Motor neuron (in vitro differentiated cells): ENCODE data around the gene NLRC5. TPM values are rescaled to one million over a fixed set of nuclear protein-coding genes. Genes with fewer than 3 reads are reported as not detected.
"Not testable (repeated sequence)": the region's sequence is repeated elsewhere in the genome, so short reads cannot be mapped to it uniquely, and the experiment has no call there.

Experiments used
- ATAC-seq, 8 experiments: fragments of 200-7000 bp; cut with Tn5 transposase; replicated peaks in 6 of 8; 2 replicates each; pipeline ENCODE4 v1.8.0; 2021; ENCODE audit warnings: mild to moderate bottlenecking in 8 of 8, moderate library complexity in 8 of 8
- H3K27ac ChIP-seq, 2 donors: fragments of 250-450 bp; sonication (Bioruptor Pico); 2 replicates each; pipeline ENCODE4 v1.9.0; 2021; ENCODE audit warnings: antibody characterized with exemption in 2 of 2, mild to moderate bottlenecking in 2 of 2, moderate library complexity in 1 of 2
- H3K4me1 ChIP-seq, 2 donors: fragments of 250-450 bp; sonication (Bioruptor Pico); replicated peaks in 1 of 2; 2 replicates each; pipeline ENCODE4 v1.6.1; 2021; ENCODE audit warnings: antibody characterized with exemption in 2 of 2, mild to moderate bottlenecking in 2 of 2, moderate library complexity in 1 of 2
- H3K4me3 ChIP-seq, 5 donors: fragments of 250-450 bp; sonication (Bioruptor Pico); 2 replicates each; pipeline ENCODE4 v1.9.0; 2021; ENCODE audit warnings: antibody characterized with exemption in 5 of 5, mild to moderate bottlenecking in 5 of 5, moderate library complexity in 4 of 5
- WGBS, 10 experiments: fragments of 450-650 bp; shearing (Covaris generic); methylation state at CpG; one replicate each; pipeline ENCODE4 v1.0.0; 2022; 5-methylcytosine and 5-hydroxymethylcytosine counted together
- in situ Hi-C, 9 experiments: fragments of 400-800 bp; cut with MboI; loops; one replicate each; pipeline ENCODE4 v1.15.0; 2021; ENCODE audit warnings: low sequenced_read_pairs in 9 of 9, low pct_unique_long_range_greater_than_20kb in 2 of 9; ENCODE audit not compliant: unreplicated experiment in 9 of 9
- total RNA-seq, 8 experiments: library from RNA; unstranded; fragments of 300-600 nt; gene quantifications; 2 replicates each; pipeline versions ENCODE4 v1.2.3 to v1.2.4, GENCODE V29; 2022

NLRC5 gene
- total RNA-seq, 8 experiments from 2014 or later = 0.16 to 38.8 (median 3.4) TPM

GRCh38 chr16:56989988-56990387, 631 bp downstream of the NLRC5 start:
- Histone ChIP-seq H3K4me1 (peaks cover 0 to 3% of the 10 kb centered on the region in 2 donors), H3K27ac (no peak overlapping the region), H3K4me3 (peak overlapping the region in 4 of 5 donors; percentile 39 to 53 (median 48))
- no peak for ATAC-seq
- in situ Hi-C loops = no loop called here
- 0 to 67% (median 20%) methylated on average over 1 to 7 of the region's 7 CpGs; no CpG with 5 or more reads in 2 of the 10 experiments for WGBS, 10 experiments

- Histone ChIP-seq H3K27ac (no peak overlapping the region), H3K4me1 (peaks cover 0 to 3% of the 10 kb centered on the region in 2 donors), H3K4me3 (no peak overlapping the region)
- in situ Hi-C loops = no loop called here
- 20 to 100% (median 86%) methylated on average over 2 to 13 of the region's 16 CpGs for WGBS, 10 experiments
- no peak for ATAC-seq
Observed at GRCh38 chr16:56990407-56991286, 1.3 kb downstream of the NLRC5 start.

GRCh38 chr16:56992431-56992830, 3.1 kb downstream of the NLRC5 start:
- H3K27ac ChIP-seq, in situ Hi-C loops, ATAC-seq, H3K4me1 ChIP-seq, H3K4me3 ChIP-seq: not testable (repeated sequence)
- 80 to 100% (median 100%) methylated on average over 1 of the region's 1 CpG; no CpG with 5 or more reads in 2 of the 10 experiments for WGBS, 10 experiments

- 8 to 86% (median 48%) methylated on average over 1 to 2 of the region's 2 CpGs; no CpG with 5 or more reads in 2 of the 10 experiments for WGBS, 10 experiments
Observed at GRCh38 chr16:56993204-56993603, 3.8 kb downstream of the NLRC5 start.

GRCh38 chr16:56994311-56994710, 5.0 kb downstream of the NLRC5 start:
- in situ Hi-C loops = no loop called here
- Histone ChIP-seq H3K4me1 (peaks cover 0 to 3% of the 10 kb centered on the region in 2 donors), H3K27ac (no peak overlapping the region), H3K4me3 (no peak overlapping the region)
- WGBS, 10 experiments = 33 to 88% (median 78%) methylated on average over 1 to 3 of the region's 5 CpGs; no CpG with 5 or more reads in 1 of the 10 experiments
- ATAC-seq = peak in 3 of 8 experiments; percentile 5 to 40 (median 34)

More at GRCh38 chr16:56993204-56993603, 3.8 kb downstream of the NLRC5 start:
- no peak for ATAC-seq
- Histone ChIP-seq H3K4me1 (peaks cover 0 to 3% of the 10 kb centered on the region in 2 donors), H3K4me3 (no peak overlapping the region), H3K27ac (no peak overlapping the region)
- in situ Hi-C loops = no loop called here

GRCh38 chr16:56995136-56995805, 5.9 kb downstream of the NLRC5 start:
- Histone ChIP-seq H3K4me1 (no peaks in the 10 kb centered on the region), H3K4me3 (no peak overlapping the region), H3K27ac (no peak overlapping the region)
- in situ Hi-C loops = no loop called here
- 59 to 94% (median 71%) methylated on average over 2 to 8 of the region's 12 CpGs; no CpG with 5 or more reads in 2 of the 10 experiments for WGBS, 10 experiments
- ATAC-seq = no peak

GRCh38 chr16:56997264-56997663, 7.9 kb downstream of the NLRC5 start:
- Histone ChIP-seq H3K4me3 (no peak overlapping the region), H3K4me1 (no peaks in the 10 kb centered on the region), H3K27ac (no peak overlapping the region)
- ATAC-seq = no peak
- WGBS, 10 experiments = 67 to 100% (median 90%) methylated on average over 1 to 5 of the region's 5 CpGs; no CpG with 5 or more reads in 3 of the 10 experiments
- in situ Hi-C loops = no loop called here

GRCh38 chr16:56997931-56998330, 8.6 kb downstream of the NLRC5 start:
- H3K27ac ChIP-seq = no peak overlapping the region
- whole genome bisulfite sequencing, 10 experiments = 29 to 93% (median 82%) methylated on average over 1 to 2 of the region's 3 CpGs; no CpG with 5 or more reads in 2 of the 10 experiments
- ATAC-seq = no peak
- H3K4me1 ChIP-seq = no peaks in the 10 kb centered on the region
- no peak overlapping the region for H3K4me3 ChIP-seq
- in situ Hi-C loops = no loop called here

GRCh38 chr16:56998352-56998751, 9.0 kb downstream of the NLRC5 start:
- ATAC-seq = no peak
- in situ Hi-C loops = no loop called here
- no peak overlapping the region for H3K27ac ChIP-seq
- no peak overlapping the region for H3K4me3 ChIP-seq
- 79 to 100% (median 95%) methylated on average over 1 to 3 of the region's 3 CpGs; no CpG with 5 or more reads in 4 of the 10 experiments for WGBS, 10 experiments
- no peaks in the 10 kb centered on the region for H3K4me1 ChIP-seq

- no peak for ATAC-seq
- H3K27ac ChIP-seq = no peak overlapping the region
- no peak overlapping the region for H3K4me3 ChIP-seq
- H3K4me1 ChIP-seq = no peaks in the 10 kb centered on the region
- in situ Hi-C loops = no loop called here
- WGBS, 10 experiments = 50 to 100% (median 85%) methylated on average over 1 to 6 of the region's 6 CpGs; no CpG with 5 or more reads in 1 of the 10 experiments
Observed at GRCh38 chr16:56998861-56999260, 9.5 kb downstream of the NLRC5 start.

- ATAC-seq = no peak
- Histone ChIP-seq H3K4me1 (no peaks in the 10 kb centered on the region), H3K27ac (no peak overlapping the region), H3K4me3 (no peak overlapping the region)
- 94 to 100% (median 100%) methylated on average over 1 to 3 of the region's 11 CpGs; no CpG with 5 or more reads in 7 of the 10 experiments for WGBS, 10 experiments
- in situ Hi-C loops = no loop called here
Observed at GRCh38 chr16:56999409-57000270, 10.3 kb downstream of the NLRC5 start.

GRCh38 chr16:57000271-57001025, 11.1 kb downstream of the NLRC5 start:
- WGBS, 10 experiments = 0 to 85% (median 61%) methylated on average over 1 to 5 of the region's 5 CpGs; no CpG with 5 or more reads in 5 of the 10 experiments
- peak in 4 of 8 experiments; percentile 41 to 96 (median 72) for ATAC-seq

More at GRCh38 chr16:57000271-57001025, 11.1 kb downstream of the NLRC5 start:
- no peak overlapping the region for H3K27ac ChIP-seq
- no peak overlapping the region for H3K4me3 ChIP-seq
- no peaks in the 10 kb centered on the region for H3K4me1 ChIP-seq
- in situ Hi-C loops = no loop called here
